HEK293 (cell line): ENCODE data around the gene TCF7L2.

ENCODE experiments used
- ATF2 ChIP-seq: fragments of 450-650 bp; formaldehyde crosslinking; IDR thresholded peaks from 2 replicates; pipeline ENCODE4 v1.5.1; 2016; ENCODE audit warnings: missing biosample characterization, missing genetic modification characterization, low read depth
- CTCF ChIP-seq: fragments of 450-650 bp; formaldehyde crosslinking; IDR thresholded peaks from 2 replicates; pipeline ENCODE4 v1.5.1; 2016; ENCODE audit warnings: missing biosample characterization, missing genetic modification characterization
- ZNF174 ChIP-seq: fragments of 450-650 bp; formaldehyde crosslinking; IDR thresholded peaks from 2 replicates; pipeline ENCODE4 v1.5.0; 2017; ENCODE audit warnings: missing biosample characterization, mild to moderate bottlenecking, missing genetic modification characterization
- ZNF175 ChIP-seq: fragments of 450-650 bp; formaldehyde crosslinking; IDR thresholded peaks from 2 replicates; pipeline ENCODE4 v1.5.1; 2016; ENCODE audit warnings: missing biosample characterization, missing genetic modification characterization
- ZNF202 ChIP-seq: fragments of 450-650 bp; formaldehyde crosslinking; IDR thresholded peaks from 2 replicates; pipeline ENCODE4 v1.5.1; 2016; ENCODE audit warnings: missing biosample characterization, missing genetic modification characterization, borderline replicate concordance
- ZNF214 ChIP-seq: fragments of 450-650 bp; formaldehyde crosslinking; IDR thresholded peaks from 2 replicates; pipeline ENCODE4 v1.5.1; 2017; ENCODE audit warnings: missing biosample characterization, mild to moderate bottlenecking, missing genetic modification characterization, borderline replicate concordance
- TF ChIP-seq, protein P1 (sequence below): fragments of 450-650 bp; IDR thresholded peaks from 2 replicates; pipeline ENCODE4 v1.5.1; 2018; ENCODE audit warnings: missing biosample characterization, mild to moderate bottlenecking, missing genetic modification characterization
- TF ChIP-seq, protein P2 (sequence below): fragments of 450-650 bp; formaldehyde crosslinking; IDR thresholded peaks from 2 replicates; pipeline ENCODE4 v1.5.1; 2016; ENCODE audit warnings: missing biosample characterization, missing genetic modification characterization

DNA sequence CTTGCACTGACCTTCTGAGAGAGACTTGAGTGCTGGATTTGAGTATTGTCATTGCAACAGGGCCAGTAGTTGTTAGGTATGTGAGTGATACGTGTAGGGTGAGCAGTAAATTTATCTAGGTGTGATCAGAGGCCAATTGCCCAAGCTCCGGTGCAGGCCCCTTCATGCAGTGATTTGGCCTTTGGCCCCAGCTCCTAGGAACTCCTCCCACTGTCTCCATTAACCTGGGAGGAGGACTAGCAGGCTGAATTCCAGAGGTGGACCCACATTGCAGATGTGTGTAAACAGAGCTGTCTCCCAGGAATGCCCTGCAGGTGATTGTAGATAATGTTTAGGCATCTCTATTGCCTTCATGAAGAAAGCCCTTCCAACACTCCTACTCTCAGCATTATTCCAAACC is 19.5 kb downstream of the TCF7L2 start:
- TF ChIP-seq CTCF (tag by site-specific recombination): no peak
- TF ChIP-seq ATF2 (tag by site-specific recombination): no peak
- TF ChIP-seq ZNF202 (tag by site-specific recombination): no peak
- TF ChIP-seq ZNF214: no peak
- no peak for TF ChIP-seq ZNF175 (tag by site-specific recombination)
- TF ChIP-seq, protein P1, sequence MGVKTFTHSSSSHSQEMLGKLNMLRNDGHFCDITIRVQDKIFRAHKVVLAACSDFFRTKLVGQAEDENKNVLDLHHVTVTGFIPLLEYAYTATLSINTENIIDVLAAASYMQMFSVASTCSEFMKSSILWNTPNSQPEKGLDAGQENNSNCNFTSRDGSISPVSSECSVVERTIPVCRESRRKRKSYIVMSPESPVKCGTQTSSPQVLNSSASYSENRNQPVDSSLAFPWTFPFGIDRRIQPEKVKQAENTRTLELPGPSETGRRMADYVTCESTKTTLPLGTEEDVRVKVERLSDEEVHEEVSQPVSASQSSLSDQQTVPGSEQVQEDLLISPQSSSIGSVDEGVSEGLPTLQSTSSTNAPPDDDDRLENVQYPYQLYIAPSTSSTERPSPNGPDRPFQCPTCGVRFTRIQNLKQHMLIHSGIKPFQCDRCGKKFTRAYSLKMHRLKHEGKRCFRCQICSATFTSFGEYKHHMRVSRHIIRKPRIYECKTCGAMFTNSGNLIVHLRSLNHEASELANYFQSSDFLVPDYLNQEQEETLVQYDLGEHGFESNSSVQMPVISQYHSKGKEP (tag by site-specific recombination): no peak
- TF ChIP-seq, protein P2, sequence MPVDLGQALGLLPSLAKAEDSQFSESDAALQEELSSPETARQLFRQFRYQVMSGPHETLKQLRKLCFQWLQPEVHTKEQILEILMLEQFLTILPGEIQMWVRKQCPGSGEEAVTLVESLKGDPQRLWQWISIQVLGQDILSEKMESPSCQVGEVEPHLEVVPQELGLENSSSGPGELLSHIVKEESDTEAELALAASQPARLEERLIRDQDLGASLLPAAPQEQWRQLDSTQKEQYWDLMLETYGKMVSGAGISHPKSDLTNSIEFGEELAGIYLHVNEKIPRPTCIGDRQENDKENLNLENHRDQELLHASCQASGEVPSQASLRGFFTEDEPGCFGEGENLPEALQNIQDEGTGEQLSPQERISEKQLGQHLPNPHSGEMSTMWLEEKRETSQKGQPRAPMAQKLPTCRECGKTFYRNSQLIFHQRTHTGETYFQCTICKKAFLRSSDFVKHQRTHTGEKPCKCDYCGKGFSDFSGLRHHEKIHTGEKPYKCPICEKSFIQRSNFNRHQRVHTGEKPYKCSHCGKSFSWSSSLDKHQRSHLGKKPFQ: no peak
- no peak for TF ChIP-seq ZNF174
